HepG2 (cell line): ENCODE data around the gene FALEC. TPM values are rescaled to one million over a fixed set of nuclear protein-coding genes. Genes with fewer than 3 reads are reported as not detected.

Source experiments
- ARNT2 ChIP-seq: sonication (generic); formaldehyde crosslinking; IDR thresholded peaks from 2 replicates; pipeline ENCODE4 v1.8.0; 2022; ENCODE audit warnings: mild to moderate bottlenecking, low read depth, missing genetic modification reagents, moderate library complexity
- HDAC1 ChIP-seq: sonication (generic); formaldehyde crosslinking; IDR thresholded peaks from 2 replicates; pipeline ENCODE4 v1.5.1; 2020; ENCODE audit warnings: mild to moderate bottlenecking, missing genetic modification reagents
- HES4 ChIP-seq: sonication (generic); formaldehyde crosslinking; IDR thresholded peaks from 2 replicates; pipeline ENCODE4 v1.9.0; 2021; ENCODE audit warnings: mild to moderate bottlenecking, missing genetic modification reagents, borderline replicate concordance
- HNRNPLL ChIP-seq: fragments of 200-400 bp; formaldehyde crosslinking; IDR thresholded peaks from 2 replicates; pipeline ENCODE4 v1.6.1; 2017; ENCODE audit warnings: mild to moderate bottlenecking, low read depth, low read length; ENCODE audit not compliant: poor library complexity, severe bottlenecking
- KAT8 ChIP-seq: IDR thresholded peaks from 2 replicates; pipeline ENCODE4 v1.6.1; 2016; ENCODE audit warnings: missing genetic modification reagents, missing compliant biosample characterization
- KDM3A ChIP-seq: IDR thresholded peaks from 2 replicates; pipeline ENCODE4 v1.6.1; 2018; ENCODE audit warnings: low read depth, missing compliant biosample characterization
- NFIB ChIP-seq: sonication (generic); formaldehyde crosslinking; IDR thresholded peaks from 2 replicates; pipeline ENCODE4 v1.9.0; 2021; ENCODE audit warnings: missing genetic modification reagents, mild to moderate bottlenecking, borderline replicate concordance
- NKX3-1 ChIP-seq: sonication (generic); formaldehyde crosslinking; IDR thresholded peaks from 2 replicates; pipeline ENCODE4 v1.5.0; 2020; ENCODE audit warnings: missing genetic modification reagents
- NONO ChIP-seq, 2 experiments: fragments of 450-650 bp in 1 of 2; sonication (generic) in 1 of 2; formaldehyde crosslinking in 1 of 2; IDR thresholded peaks in 1 of 2; conservative IDR thresholded peaks in 1 of 2; 2 replicates each; pipeline versions ENCODE4 v1.6.1 to v1.8.0; 2017 to 2022; ENCODE audit warnings: mild to moderate bottlenecking in 1 of 2, missing genetic modification reagents in 1 of 2, moderate library complexity in 1 of 2
- RBFOX2 ChIP-seq: fragments of 200-400 bp; formaldehyde crosslinking; IDR thresholded peaks from 2 replicates; pipeline ENCODE4 v1.6.1; 2017; ENCODE audit warnings: low read depth, mild to moderate bottlenecking, low read length
- ZNF232 ChIP-seq: sonication (generic); formaldehyde crosslinking; IDR thresholded peaks from 2 replicates; pipeline ENCODE4 v1.4.0; 2020; ENCODE audit warnings: missing genetic modification reagents, borderline replicate concordance
- ZNF713 ChIP-seq: sonication (generic); formaldehyde crosslinking; IDR thresholded peaks from 2 replicates; pipeline ENCODE4 v1.4.0; 2020; ENCODE audit warnings: mild to moderate bottlenecking, missing genetic modification reagents
- ZNF841 ChIP-seq: sonication (generic); formaldehyde crosslinking; IDR thresholded peaks from 2 replicates; pipeline ENCODE4 v1.8.1; 2023; ENCODE audit warnings: missing genetic modification reagents, borderline replicate concordance
- ZSCAN31 ChIP-seq: sonication (generic); formaldehyde crosslinking; IDR thresholded peaks from 2 replicates; pipeline ENCODE4 v1.5.0; 2020; ENCODE audit warnings: low read depth, mild to moderate bottlenecking, missing genetic modification reagents
- polyA plus RNA-seq, 8 experiments: library from polyadenylated mRNA; depleted of rRNA in 3 of 8; stranded (reverse) in 7 of 8; unstranded in 1 of 8; fragments of >200 nt; fragmentation: Illumina TruSeq in 4 of 8; extraction: Trizol in 4 of 8; gene quantifications; 2 replicates each; pipeline versions ENCODE4 v1.2.1 to v1.2.3, GENCODE V29; 2011 to 2016; ENCODE audit warnings: low read depth in 4 of 8, missing spikeins in 1 of 8, mixed read lengths in 1 of 8; ENCODE audit not compliant: insufficient read depth in 1 of 8
- total RNA-seq, 5 experiments: library from RNA; depleted of rRNA; stranded (reverse); fragments of >200 nt; fragmentation: Illumina TruSeq; extraction: Trizol; gene quantifications; 2 replicates each; pipeline ENCODE4 v1.2.3, GENCODE V29; 2016; ENCODE audit warnings: low read depth in 1 of 5
- TF ChIP-seq, protein P1 (sequence below), 2 experiments: sonication (generic) in 1 of 2; formaldehyde crosslinking in 1 of 2; IDR thresholded peaks; 2 replicates each; pipeline versions ENCODE4 v1.4.0 to v1.6.1; 2018 to 2020; ENCODE audit warnings: missing genetic modification reagents in 2 of 2, borderline replicate concordance in 1 of 2, low read depth in 1 of 2, mild to moderate bottlenecking in 1 of 2, missing biosample characterization in 1 of 2
- TF ChIP-seq, protein P2 (sequence below): IDR thresholded peaks from 2 replicates; pipeline ENCODE4 v1.6.1; 2016; ENCODE audit warnings: control low read depth
- TF ChIP-seq, protein P3 (sequence below): sonication (generic); formaldehyde crosslinking; IDR thresholded peaks from 2 replicates; pipeline ENCODE4 v1.4.0; 2020; ENCODE audit warnings: missing genetic modification reagents
- TF ChIP-seq, protein P4 (sequence below): sonication (generic); formaldehyde crosslinking; IDR thresholded peaks from 2 replicates; pipeline ENCODE4 v1.4.0; 2020; ENCODE audit warnings: low read depth, missing genetic modification reagents

FALEC gene
- total and polyA plus RNA-seq, 2 of the 13 experiments (the other 11 are each of a cell fraction or from before 2014, with no cell fraction given): 0.33 to 0.71 TPM

- TF ChIP-seq, protein P1, sequence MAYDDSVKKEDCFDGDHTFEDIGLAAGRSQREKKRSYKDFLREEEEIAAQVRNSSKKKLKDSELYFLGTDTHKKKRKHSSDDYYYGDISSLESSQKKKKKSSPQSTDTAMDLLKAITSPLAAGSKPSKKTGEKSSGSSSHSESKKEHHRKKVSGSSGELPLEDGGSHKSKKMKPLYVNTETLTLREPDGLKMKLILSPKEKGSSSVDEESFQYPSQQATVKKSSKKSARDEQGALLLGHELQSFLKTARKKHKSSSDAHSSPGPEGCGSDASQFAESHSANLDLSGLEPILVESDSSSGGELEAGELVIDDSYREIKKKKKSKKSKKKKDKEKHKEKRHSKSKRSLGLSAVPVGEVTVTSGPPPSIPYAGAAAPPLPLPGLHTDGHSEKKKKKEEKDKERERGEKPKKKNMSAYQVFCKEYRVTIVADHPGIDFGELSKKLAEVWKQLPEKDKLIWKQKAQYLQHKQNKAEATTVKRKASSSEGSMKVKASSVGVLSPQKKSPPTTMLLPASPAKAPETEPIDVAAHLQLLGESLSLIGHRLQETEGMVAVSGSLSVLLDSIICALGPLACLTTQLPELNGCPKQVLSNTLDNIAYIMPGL (CRISPR knock-in tag; IDR thresholded peaks at IDR 0.05; ENCODE audit: borderline replicate concordance in 1 of 2, low read depth in 1 of 2): peak; percentile 75 to 80
- TF ChIP-seq NFIB (no peak), ZNF841 (0 out of 2 replicates have a peak, but pooled peaks have one; percentile 37), HDAC1 (CRISPR knock-in tag) (0 out of 2 replicates have a peak, but pooled peaks have one; percentile 14), NONO (IDR thresholded peaks at IDR 0.05) (no peak), NONO (CRISPR knock-in tag; conservative IDR thresholded peaks at IDR 0.05) (0 out of 2 replicates have a peak, but pooled peaks have one; percentile 2), RBFOX2 (peak; percentile 65), NKX3-1 (CRISPR knock-in tag) (0 out of 2 replicates have a peak, but pooled peaks have one; percentile 79), ZSCAN31 (peak; percentile 35; the same call in 1 of the 2 replicates), ZNF232 (CRISPR knock-in tag) (peak; percentile 29; the same call in 1 of the 2 replicates), KAT8 (peak; percentile 27; the same call in 1 of the 2 replicates), ZNF713 (CRISPR knock-in tag) (0 out of 2 replicates have a peak, but pooled peaks have one; percentile 20), HNRNPLL (peak; percentile 86), ARNT2 (CRISPR knock-in tag) (peak; percentile 43; the same call in 1 of the 2 replicates), HES4 (peak; percentile 45; the same call in 1 of the 2 replicates), KDM3A (CRISPR knock-in tag) (0 out of 2 replicates have a peak, but pooled peaks have one; percentile 34)
- TF ChIP-seq, protein P2, sequence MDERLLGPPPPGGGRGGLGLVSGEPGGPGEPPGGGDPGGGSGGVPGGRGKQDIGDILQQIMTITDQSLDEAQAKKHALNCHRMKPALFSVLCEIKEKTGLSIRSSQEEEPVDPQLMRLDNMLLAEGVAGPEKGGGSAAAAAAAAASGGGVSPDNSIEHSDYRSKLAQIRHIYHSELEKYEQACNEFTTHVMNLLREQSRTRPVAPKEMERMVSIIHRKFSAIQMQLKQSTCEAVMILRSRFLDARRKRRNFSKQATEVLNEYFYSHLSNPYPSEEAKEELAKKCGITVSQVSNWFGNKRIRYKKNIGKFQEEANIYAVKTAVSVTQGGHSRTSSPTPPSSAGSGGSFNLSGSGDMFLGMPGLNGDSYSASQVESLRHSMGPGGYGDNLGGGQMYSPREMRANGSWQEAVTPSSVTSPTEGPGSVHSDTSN: no peak
- TF ChIP-seq, protein P3, sequence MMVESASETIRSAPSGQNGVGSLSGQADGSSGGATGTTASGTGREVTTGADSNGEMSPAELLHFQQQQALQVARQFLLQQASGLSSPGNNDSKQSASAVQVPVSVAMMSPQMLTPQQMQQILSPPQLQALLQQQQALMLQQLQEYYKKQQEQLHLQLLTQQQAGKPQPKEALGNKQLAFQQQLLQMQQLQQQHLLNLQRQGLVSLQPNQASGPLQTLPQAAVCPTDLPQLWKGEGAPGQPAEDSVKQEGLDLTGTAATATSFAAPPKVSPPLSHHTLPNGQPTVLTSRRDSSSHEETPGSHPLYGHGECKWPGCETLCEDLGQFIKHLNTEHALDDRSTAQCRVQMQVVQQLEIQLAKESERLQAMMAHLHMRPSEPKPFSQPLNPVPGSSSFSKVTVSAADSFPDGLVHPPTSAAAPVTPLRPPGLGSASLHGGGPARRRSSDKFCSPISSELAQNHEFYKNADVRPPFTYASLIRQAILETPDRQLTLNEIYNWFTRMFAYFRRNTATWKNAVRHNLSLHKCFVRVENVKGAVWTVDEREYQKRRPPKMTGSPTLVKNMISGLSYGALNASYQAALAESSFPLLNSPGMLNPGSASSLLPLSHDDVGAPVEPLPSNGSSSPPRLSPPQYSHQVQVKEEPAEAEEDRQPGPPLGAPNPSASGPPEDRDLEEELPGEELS (CRISPR knock-in tag): 0 out of 2 replicates have a peak, but pooled peaks have one; percentile 11
- TF ChIP-seq, protein P4, sequence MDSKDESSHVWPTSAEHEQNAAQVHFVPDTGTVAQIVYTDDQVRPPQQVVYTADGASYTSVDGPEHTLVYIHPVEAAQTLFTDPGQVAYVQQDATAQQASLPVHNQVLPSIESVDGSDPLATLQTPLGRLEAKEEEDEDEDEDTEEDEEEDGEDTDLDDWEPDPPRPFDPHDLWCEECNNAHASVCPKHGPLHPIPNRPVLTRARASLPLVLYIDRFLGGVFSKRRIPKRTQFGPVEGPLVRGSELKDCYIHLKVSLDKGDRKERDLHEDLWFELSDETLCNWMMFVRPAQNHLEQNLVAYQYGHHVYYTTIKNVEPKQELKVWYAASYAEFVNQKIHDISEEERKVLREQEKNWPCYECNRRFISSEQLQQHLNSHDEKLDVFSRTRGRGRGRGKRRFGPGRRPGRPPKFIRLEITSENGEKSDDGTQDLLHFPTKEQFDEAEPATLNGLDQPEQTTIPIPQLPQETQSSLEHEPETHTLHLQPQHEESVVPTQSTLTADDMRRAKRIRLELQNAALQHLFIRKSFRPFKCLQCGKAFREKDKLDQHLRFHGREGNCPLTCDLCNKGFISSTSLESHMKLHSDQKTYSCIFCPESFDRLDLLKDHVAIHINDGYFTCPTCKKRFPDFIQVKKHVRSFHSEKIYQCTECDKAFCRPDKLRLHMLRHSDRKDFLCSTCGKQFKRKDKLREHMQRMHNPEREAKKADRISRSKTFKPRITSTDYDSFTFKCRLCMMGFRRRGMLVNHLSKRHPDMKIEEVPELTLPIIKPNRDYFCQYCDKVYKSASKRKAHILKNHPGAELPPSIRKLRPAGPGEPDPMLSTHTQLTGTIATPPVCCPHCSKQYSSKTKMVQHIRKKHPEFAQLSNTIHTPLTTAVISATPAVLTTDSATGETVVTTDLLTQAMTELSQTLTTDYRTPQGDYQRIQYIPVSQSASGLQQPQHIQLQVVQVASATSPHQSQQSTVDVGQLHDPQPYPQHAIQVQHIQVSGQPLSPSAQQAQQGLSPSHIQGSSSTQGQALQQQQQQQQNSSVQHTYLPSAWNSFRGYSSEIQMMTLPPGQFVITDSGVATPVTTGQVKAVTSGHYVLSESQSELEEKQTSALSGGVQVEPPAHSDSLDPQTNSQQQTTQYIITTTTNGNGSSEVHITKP (CRISPR knock-in tag): no peak
Measured at GRCh38 chr1:150548632-150549495, 33.3 kb downstream of the FALEC start, which contains the start of gene ADAMTSL4 (continued).
